Ammon's horn (tissue), 1 donor: ENCODE measurements around the gene PNPLA6.
A peak's percentile ranks its signal among the peaks of the same experiment; 100 is the strongest.
"Not testable (repeated sequence)": the region's sequence is repeated elsewhere in the genome, so short reads cannot be mapped to it uniquely, and the experiment has no call there.

ENCODE experiments used
- DNase-seq: peaks from one replicate; pipeline ENCODE4 v3.0.0-alpha.2; 2016; ENCODE audit warnings: low spot score

The PNPLA6 gene

GRCh38 chr19:7554990-7555864 is 19.7 kb downstream of the PNPLA6 start:
- no peak for DNase-seq

- DNase-seq = no peak
Observed at GRCh38 chr19:7556696-7557315, 21.3 kb downstream of the PNPLA6 start.

- DNase-seq = no peak
Observed at GRCh38 chr19:7558667-7559066, 23.1 kb downstream of the PNPLA6 start.

DNA sequence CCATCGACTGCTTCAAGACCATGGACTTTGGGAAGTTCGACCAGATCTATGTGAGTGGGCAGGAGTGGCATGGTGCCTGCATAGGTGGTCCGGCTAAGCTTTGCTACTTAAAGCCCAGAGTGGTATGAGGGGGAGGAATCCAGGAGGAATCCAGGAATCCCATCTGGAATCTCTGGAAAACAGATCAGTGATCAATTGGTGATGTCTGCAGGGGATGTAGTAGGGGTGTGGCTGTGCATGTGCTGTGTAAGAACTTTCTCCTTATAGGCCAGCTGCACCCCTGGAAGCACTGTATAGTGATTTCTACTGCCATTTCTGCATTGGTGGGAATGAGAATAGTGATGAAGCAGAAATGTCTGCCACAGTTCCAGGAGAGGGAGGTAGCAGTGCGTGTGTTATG is 23.6 kb downstream of the PNPLA6 start:
- no peak for DNase-seq

GRCh38 chr19:7560255-7560654 is 24.7 kb downstream of the PNPLA6 start:
- no peak for DNase-seq

- no peak for DNase-seq
Observed at GRCh38 chr19:7561325-7561724, 25.8 kb downstream of the PNPLA6 start.

DNA sequence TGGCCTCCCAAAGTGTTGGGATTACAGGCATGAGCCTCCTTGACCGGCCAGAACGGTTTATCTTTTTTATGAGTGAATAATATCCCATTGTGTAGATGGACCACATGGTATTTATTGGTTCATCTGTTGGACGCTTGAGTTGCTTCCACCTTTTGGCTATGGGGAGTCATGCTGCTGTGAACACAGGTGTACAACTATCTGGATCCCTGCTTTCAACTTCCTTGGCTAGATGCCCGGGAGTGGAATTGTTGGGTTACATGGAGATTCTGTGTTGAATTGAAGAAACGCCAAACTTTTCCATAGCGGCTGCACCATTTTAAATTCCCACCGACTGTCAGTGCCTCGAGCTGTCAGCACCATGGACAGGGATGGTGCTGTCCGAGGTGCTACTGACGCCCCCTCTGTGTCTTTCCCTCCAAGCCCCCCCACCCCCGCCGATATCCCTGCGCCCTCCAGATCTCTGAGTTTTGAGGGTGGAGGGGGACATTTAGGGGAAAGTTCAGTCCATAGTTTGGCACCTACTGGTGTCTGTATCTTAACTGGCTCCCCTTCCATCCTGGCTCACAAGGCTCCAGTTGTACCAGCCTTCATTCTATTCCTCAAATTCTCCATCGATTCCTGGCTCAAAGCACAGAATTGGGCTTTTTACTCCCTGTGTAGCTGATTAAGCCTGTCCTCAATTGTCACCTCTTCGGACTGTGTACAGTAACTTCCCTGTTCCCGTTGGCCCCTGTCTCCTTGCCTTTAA is 27.3 kb downstream of the PNPLA6 start:
- DNase-seq = no peak

DNA sequence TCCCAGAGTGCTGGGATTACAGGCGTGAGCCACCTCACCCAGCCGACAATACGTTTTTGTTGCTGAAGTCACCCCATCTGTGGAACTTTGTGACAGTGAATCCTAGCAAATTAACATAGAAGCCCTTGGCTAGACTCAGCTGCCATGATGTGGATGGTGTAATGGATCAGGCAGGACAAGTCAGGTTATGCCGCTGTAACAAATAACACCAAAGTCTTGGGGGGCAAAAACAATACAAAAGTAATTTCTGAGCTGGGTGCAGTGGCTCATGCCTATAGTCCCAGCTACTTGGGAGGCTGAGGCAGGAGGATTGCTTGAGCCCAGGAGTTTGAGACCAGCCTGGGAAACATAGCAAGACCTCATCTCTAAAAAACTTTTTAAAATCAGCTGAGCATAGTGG is 29.3 kb downstream of the PNPLA6 start:
- DNase-seq = no peak

GRCh38 chr19:7565332-7565731 is 29.8 kb downstream of the PNPLA6 start:
- DNase-seq = no peak

DNA sequence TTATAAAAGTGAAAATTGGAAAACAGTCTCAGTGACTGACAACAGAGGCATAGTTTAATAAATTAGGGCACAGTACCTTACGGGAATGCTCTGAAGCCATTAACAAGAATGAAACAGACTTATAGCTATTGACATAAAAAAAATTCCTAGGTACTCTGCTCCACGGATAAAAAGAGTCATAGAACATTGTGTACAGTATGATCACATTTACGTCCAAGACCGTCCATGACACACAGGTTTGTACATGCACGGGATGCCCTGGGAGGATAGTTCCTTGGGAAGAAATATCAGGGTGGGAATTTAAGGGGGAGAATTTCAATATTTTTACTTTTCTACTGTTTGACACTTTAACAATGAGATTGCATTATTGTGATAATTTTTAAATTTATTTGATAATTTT is 35.2 kb downstream of the PNPLA6 start:
- DNase-seq = no peak

DNA sequence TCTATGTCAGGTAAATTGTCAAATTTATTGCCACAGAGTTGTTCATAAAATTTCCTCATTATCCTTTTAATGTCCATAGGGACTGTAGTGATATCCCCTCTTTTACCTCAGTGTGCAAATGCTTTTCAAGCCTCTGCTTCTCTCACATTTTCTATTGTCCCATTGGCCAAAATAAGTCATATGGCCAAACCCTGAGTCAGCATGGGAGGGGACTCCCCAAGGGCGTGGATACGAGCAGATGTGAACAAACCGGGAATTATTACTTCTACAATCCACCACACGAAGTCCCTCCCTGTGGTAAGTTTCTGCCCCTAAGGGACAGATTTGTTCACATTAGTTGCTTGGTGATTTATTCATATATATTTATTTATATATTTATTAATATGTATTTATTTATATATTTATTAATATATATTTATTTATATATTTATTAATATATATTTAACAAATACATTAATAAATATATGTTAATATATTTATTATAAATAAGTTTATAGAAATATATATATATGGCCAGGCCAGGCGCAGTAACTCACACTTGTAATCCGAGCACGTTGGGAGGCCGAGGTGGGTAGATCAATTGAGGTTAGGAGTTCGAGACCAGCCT is 40.0 kb downstream of the PNPLA6 start:
- no peak for DNase-seq

GRCh38 chr19:7577422-7577821 is 41.9 kb downstream of the PNPLA6 start:
- DNase-seq = not testable (repeated sequence)

DNA sequence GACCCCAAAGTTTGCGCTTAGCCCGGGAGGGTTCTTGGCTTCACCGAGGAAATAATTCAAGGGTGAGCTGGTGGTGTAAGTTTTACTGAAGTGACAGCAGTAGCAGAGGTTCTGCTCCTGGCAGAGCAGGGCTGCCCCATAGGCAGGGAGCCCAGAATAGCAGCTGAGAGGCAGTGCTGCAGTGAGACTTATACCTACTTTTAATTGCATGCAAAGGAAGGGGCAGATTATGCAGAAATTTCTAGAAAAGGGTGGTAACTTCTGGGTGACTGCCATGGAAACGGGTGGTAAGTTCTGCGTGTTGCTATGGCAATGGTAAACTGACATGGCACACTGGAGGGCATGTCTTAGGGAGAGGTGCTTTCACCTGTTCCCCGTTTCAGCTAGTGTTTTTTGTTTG is 42.6 kb downstream of the PNPLA6 start:
- DNase-seq = no peak

GRCh38 chr19:7579182-7579581 is 43.7 kb downstream of the PNPLA6 start:
- no peak for DNase-seq

DNA sequence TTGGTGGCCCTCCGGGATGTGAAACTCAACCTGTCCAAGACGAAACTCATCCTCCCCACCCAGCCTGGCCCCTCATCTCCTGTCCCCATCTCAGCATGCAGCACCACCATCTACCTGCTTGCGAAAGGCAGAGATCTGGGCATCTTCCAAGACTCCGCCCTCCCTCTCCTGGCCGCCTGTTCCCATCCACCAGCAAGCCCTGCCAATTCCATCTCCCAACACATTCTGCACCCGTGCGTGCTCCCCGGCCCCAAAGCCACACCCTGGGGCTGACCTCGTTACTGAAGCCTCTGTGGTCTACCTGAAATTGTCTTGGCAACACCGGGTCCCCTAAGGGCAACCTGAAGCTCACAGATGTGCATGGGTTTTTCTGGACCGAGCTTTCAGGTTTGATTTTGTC is 46.9 kb downstream of the PNPLA6 start:
- no peak for DNase-seq

DNA sequence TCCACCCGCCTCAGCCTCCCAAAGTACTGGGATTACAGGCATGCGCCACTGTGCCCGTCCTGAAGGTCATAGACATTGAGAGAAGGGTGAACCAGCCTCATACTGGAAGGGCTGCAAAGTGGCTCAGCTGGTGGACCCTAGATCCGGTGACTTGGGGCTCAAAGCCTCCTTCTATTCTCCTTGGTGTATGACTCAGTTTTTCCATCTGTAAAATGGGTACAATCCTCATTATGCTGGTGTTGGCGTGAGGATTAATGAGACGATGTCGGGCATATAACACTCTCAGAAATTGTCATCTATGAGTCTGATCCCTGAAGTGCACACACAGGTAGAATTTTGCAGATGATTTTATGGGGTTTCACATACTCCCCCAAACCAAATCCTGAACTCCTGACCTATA is 54.3 kb downstream of the PNPLA6 start:
- DNase-seq = no peak

DNA sequence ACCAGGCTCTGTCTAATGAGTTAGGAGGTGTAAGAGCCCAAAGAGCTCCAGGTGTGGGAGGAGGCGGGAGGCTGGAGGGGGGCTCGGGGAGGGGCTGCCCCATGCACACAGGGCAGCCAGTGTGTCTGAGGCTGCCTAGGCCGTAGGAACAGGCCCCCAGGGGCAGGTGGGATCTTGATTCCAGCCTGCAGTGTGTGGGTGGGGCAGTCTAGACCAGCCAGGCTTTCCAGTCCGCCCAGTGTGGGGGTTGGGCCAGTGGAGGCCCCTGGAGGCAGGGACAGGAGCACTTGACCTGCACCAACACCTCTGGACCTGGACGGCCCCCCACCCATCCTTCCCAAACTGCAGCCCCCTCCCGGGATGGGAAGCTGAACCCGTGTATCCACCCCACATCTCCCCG is 54.7 kb downstream of the PNPLA6 start:
- no peak for DNase-seq

DNA sequence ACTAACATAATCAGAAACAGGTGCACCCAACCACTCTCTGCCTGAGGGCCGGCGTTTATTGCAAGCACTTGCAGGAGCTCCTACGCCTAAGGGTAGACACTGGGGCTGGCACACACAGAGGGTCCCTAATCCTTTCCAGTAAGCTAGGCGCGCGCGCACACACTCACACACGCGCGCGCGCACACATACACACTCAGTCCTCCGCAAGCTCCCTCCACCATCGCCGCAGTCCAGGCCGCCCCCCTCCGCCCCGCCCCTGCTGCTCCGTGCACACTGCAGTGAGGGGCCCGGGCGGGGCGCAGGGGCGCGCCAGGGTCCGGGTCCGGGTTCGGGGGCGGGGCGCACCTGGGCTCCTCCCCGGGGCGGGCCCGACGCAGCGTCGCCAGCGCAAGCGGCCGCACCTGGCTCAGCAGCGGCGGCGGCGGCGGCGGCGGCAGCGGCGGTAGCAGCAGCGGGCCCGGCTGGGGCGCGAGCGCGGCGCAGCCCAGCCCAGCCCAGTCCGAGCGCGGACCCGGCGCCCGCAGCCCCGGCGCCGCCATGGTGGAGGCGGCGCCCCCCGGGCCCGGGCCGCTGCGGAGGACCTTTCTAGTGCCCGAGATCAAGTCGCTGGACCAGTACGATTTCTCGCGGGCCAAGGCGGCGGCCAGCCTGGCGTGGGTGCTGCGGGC is 60.1 kb downstream of the PNPLA6 start, which contains the start of gene CAMSAP3:
TSS of gene CAMSAP3 (plus strand) at position 398 of the 668 bp plus-strand sequence. CDS start at position 538, 140 bp downstream.
- peak; percentile 24 for DNase-seq

- no peak for DNase-seq
Observed at GRCh38 chr19:7596211-7596937, 60.9 kb downstream of the PNPLA6 start.

GRCh38 chr19:7597689-7598088 is 62.2 kb downstream of the PNPLA6 start:
- DNase-seq = no peak

DNA sequence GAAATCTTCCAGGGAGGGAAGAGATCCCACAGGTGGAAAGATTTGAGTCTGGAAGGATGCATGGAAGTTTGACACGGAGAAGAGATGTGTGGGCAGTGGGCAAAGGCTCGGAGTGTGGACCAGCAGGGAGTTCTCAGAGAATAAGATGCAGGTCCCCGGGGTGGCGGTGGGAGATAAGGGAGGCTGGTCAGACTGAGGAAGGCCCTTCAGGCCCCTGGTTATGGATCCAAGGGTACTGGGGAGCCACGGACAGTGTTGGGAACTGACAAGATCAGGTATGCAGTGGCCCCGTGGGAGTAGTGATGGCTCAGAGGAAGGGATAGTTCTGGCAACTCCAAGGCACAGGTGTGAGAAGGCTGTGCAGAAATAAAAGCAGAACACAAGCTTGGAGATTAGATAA is 62.7 kb downstream of the PNPLA6 start:
- no peak for DNase-seq
